NCI-H1930 (cell line): ENCODE results near the gene TXNDC11.

Experiments
- DNase-seq, 2 experiments: peaks; one replicate each; lab custom pipeline; 2025; lab: John Stamatoyannopoulos, UW

TXNDC11 gene

DNA sequence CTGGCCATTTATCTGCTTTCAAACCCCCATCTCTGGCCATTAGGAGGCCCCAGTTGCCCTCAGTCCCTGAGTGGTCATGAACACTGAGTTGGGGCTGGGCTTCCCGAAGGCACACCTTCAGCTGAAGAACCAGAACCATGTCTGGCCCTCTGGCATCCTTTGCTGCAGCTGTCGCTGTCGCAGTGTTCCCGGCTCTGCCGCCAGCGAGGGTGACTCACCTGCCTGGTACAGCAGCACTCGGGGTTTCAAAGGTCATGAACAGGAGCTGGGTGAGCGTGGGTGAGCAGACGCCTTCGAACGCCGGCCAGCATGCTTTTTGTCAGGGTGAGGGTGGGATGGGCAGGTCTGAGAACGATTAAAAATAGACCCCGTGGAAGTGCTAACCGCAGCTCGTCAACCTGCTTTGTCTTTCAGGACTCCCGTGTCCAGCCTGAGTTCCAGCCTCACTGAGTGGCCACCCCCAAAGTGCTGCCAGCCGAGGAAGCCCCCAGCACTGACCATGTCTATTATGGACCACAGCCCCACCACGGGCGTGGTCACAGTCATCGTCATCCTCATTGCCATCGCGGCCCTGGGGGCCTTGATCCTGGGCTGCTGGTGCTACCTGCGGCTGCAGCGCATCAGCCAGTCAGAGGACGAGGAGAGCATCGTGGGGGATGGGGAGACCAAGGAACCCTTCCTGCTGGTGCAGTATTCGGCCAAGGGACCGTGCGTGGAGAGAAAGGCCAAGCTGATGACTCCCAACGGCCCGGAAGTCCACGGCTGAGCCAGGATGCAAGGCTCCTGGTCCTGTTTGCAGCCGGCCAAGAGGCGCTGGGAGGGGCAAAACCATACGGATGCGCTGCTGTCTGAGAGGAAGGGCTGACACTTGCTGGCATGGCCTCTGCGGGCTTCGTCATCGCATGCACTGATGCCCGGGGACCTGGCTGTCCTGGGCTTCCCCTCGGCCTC, 66.8 kb downstream of the TXNDC11 start:
- DNase-seq, result no peak

DNA sequence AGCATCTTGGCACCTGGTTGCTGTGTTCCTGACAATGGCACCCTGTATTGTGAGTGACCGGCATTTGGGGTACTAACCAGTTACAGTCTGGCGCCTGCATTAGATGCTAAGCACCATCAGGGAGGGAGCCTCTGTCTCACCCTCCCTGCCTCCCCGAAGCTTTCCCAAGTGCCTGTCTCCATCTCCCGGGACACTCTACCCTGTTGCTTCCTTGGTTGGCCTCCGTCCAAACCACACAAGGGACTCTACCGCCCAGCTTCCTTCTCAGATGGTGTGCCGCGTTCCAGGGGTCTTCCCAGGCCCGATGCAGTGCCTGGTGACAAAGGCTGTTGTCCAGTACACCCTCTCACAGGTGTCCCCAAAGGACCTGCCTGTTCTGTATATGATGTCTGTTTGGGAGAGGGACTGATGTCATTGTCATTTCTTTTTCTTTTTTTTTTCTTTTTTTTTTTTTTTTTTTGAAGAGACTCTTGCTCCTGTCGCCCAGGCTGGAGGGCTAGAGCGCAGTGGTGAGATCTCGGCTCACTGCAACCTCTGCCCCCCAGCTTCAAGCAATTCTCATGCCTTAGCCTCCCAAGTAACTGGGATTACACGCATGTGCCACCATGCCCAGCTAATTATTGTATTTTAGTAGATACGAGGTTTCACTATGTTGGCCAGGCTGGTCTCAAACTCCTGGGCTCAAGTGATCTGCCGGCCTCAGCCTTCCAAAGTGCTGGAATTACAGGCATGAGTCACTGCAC, 67.7 kb downstream of the TXNDC11 start:
- DNase-seq, result no peak

DNA sequence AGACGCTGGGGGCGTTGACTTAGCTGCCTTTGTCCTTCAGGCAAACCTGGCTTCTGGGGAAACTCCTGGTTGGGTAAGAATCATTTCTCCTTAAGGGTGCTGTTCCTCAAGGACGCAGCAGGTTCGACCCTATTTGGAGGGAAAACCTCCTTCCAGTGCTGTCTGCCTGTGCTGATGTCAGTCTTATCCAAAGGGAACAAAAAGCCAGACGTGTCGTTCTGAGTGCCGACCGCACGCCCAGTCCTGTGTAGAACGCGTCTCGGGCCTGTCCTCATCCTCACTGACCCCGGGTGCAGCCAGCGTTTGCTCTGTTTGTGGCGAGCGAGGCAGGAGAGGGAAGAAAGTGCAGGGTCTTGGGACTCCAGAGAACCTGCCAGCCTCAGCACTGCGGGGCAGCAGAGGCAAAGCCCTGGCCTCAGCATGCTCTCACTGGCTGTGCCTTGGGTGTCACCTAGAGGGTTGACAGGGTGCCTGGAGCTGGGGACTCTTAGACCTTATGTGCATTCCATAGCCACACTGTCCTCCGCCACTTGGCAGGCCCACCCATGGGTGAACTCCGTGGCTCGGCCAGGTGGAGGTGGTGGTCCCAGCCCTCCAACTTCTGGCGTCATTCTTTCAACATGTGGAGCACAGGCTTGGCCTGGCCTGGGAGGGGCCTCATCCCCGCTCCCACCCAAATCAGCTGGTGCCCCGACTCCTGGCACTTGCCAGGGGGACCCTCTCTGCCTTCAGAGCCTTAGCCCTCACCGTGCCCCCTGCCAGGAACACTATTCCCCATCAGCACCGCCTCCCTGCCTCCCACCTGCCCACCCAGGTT, 68.4 kb downstream of the TXNDC11 start:
- DNase-seq, result no peak

DNA sequence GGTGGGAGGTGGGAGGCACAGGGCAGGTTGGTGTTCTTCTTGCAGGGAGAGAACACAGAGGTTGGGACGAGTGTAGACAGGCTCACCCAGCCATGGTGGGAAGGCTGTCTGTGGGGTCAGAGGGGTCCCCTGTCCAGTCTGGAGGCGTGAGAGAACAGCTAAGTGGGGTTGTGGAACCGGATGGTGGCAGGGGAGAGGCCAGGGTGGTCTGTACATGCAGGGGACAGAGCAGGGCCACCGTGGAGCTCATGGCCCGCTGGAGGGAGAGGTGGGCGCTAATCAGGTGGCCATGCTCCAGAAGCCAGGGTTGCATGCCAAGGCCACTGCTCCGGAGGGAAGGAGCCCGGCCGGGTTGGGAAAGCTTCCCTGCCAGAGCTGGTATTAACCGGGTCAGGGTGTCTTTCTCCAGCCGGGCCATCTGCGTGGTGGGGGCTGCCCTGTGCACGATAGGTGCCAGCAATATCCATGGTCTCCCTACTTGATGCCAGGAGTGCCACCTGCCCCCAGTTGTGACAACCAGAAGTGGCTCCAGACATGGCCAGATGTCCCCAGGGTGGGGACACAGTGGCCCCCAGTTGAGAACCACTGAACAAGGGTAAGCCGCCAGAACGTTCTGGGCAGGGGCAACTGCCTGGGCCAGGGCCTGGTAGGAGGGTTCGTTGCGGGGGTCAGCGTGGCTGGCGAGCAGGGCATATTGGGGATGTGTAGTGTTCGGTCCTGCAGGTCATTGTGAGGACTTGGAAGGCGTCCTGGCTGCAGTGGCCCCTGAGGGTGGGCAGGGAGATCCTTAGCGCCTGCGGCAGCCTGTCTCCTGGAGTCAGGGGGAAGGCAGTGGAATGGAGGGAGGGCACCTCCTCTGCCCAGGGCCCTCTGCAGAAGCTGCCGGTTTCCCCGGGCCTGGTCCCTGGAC, 69.3 kb downstream of the TXNDC11 start:
- DNase-seq, result no peak

DNA sequence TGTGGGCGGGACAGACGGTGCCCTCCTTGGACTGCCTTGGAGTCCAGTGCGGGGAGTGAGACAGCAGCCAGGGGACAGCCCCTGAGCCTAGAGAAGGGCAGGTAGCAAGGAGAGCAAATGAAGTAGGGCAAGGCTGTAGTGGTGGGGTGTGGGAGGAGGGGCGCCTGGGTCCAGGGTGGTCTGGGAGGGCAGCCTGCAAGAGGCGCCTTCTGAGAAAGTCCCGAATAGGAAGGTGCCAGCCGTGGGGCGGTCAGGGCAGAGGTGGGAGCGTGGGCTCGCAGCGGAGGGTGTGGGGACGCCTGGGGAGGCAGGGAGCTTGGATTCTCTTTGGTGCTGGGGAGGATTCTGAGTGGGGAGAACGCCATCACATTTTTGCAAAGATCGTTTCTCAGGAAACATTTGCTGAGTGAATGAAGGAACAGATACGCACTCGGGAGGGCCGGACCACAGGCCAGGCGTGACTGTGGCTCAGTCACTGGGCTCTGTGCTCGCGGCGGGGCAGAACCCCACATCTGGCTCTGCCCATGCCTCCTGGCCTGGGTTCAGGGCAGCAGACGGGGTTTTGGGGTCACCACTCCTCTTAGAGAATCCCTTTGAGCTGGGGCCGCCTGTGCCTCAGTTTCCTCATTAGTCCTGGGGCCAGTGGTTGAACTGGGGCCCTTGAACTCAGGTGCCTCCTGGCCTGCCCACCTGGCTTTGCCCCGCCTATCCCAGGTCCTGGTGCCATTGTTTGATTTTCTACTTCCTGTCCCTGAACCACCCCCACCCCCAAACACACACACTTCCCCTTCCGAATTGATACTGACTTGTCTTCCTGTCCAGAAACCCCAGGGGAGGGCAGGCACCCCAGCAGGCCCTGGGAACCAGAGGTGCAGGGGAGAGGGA, 70.2 kb downstream of the TXNDC11 start:
- DNase-seq, result no peak

DNA sequence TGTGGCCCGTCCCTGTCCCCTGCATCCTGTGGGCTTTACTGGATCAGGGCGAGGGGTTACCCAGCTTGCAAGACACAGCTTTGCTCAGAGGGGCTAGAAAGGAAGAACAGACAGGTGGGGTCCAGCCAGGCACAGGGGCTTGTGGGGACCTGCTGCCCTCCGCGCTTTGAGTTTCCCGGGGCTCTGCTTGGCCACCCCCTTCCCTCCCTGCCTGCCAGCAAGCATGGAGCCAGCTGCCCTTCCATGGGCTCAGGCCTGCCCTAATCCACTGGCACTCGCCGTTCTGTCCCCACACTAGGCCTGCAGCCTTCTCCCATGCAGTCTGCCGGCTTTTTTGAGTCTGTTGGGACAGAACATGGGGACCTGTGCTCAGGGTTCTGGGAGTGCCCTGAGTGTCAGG, 71.0 kb downstream of the TXNDC11 start:
- no peak for DNase-seq

DNA sequence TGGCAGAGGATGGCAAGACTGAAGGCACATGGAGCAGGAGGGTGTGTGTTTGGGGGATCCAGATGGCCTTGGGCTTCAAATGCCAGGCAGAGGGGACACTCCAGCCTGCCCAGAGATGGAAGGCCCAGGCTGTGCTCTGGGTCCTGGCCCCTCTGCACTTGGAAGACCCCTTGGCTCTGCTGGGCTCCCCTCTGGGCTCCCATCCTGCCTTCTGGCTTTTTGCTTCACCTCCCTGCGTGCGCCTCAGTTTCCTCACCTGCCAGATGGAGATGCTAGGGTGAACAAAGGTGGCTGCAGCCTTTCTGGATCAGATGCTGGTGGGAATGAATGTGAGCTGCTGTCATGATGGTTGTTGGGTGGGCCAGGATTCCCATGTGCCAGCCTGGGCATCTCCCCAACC, 71.4 kb downstream of the TXNDC11 start:
- no peak for DNase-seq

DNA sequence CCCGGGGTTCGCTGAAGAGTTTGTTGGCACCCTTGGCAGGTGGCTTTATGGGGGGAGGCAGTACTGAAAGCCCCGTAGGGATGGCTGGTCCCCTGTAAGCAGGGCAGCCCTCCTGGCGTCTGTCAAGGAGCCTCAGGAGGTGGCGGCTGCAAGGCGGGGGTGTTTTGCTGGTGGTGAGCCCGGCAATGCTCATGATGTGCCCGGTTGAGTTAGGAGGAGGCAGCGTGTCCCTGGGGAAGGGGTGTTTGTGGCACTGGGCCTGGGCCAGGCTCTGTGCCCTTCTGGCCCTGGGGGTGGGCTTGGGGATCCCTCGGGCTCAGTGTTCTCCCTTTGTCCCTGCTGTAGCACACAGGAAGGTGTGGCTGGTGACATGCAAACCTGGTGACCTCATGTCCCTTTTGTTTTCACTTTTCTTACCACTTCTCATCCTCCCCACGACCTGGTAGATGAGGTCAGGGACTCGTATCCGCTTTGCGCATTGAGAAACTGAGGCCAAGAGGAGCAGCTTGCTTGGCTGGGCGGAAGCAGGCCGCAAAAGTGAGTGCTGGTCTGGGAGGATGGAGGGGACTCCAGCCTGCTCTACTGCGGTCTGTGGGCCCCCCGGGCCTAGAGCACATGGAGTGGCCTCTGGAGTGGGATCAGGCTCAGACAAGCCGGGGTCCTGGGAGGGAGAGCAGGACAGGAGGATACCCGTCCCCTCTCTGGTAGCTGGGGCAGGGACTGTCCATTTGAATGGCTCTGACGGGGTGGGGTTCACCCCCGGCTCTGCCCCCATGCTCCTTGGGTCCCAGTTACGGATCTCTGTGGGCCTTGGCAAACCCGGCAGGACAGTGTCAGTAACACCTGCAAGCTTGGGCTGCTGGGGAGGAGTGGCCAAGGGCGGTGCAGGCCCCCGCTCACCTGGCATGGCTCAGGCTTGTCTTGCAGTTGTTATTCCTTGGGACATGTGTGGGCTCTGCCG, 72.2 kb downstream of the TXNDC11 start:
- no peak for DNase-seq

DNA sequence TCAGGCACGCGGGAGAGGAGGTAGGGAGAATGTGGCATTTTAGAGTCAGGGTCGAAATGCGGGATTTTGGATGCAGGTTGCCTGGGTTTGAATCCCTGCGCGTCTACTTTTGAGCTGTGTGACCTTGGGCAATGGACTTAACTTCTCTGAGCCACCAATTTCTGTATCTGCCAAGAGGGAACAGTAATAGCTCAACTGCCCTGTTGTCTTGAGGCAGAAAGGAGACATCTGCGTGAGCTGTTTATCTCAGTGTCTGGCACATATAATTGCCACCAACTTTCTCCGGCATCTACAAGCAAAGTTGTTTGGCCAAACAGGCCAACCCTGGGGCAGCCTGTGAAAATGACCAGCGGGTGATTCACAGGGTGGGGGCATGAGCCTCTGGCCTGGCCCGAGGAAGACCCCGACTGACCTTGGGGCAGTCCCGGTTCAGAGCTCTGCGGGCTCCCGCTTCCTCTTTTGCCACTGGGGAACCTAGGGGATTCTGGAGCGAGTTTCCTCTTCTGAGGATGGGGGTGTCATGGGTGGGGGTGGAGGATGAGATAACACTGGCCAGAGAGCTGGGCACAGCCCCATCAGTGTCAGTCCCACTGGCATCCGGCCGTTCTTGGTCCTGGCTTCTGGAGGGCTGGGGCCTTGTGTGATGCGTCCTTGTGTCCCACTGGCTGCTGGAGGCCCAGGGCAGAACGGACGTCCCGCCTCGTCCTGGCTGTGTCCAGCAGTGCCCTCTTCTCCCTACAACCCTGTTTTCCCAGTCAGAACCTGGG, 73.1 kb downstream of the TXNDC11 start:
- no peak for DNase-seq

DNA sequence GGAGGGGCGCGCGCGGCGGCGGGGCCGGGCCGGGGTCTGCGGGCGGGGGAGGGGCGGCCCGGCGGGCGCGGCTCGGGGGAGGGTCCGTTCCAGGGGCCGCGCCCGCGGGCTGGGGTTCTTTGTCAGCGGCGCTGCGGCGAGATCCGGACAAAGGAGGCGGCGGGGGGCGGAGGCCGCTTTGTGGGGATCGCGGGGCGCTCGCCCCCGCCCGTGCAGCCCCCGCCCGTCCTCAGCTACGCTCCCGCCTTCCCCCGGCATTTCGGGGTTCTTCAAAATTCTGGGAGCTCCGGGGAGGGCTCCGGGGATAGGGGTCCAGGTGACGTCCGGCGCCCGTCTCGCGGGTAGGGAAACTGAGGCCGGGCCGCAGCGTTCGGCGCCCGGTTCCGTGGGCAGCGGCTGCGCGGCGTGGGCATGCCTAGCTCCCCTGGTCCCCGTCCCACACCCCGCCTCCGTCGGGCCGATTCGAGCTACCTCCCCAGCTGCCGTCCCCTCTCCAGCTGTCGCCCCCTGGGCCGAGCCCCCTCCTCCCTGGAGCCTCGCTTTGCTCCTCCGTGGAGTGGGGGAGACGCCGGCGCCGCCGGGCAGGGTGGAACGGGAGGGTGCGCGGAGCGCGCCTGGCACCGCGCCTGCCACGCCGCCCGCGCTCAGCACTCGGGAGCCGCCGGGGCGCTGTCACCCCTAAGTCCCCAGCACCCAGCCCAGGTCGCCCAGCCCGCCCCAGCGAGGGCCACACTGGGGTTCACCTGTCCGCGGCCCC, 73.9 kb downstream of the TXNDC11 start:
- no peak for DNase-seq

DNA sequence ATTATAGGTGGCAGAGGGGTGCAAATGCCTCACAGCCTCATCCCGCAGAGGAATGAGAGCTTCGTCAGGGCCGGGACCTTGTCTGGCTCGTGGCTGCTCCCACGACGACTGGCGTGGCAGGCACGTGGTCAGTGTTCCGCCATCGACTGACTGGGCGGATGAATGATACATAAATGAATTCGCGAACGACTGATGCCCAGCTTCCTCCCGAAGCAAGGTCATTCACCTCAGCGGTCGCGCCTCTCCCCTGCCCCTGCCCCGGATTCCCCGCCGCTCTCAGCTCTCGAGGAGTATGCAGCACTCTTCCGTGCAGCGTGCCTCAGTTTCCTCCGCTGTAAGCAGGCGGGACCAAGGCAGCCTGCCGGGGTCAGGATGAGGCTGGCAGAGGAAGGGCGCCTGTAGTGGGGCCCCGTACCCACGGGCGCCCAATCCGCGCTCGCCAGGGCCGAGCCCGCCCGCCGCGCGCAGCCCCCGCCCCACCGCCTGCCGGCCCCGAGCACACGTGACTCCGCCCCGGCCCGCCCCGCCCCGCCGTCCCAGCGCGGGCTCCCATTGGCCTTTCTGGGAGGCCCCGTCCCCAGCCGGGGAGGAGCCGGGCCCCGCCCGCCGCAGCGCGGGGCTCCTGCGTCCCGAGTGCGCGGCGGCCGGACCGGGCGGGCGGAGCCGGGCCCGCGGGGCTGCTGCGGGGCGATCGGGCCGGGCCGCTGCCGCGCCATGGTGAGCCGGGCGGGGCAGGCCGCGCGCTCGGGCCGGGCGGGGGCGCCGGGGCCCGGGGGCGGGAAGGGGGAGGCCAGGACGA, 74.6 kb downstream of the TXNDC11 start, which contains the start of gene SNN:
Gene SNN, plus strand, starts transcription at position 632 of the 799 bp plus-strand sequence. CDS start 7,605 bp downstream, outside the sequence.
- peak; percentile 84 to 94 for DNase-seq

DNA sequence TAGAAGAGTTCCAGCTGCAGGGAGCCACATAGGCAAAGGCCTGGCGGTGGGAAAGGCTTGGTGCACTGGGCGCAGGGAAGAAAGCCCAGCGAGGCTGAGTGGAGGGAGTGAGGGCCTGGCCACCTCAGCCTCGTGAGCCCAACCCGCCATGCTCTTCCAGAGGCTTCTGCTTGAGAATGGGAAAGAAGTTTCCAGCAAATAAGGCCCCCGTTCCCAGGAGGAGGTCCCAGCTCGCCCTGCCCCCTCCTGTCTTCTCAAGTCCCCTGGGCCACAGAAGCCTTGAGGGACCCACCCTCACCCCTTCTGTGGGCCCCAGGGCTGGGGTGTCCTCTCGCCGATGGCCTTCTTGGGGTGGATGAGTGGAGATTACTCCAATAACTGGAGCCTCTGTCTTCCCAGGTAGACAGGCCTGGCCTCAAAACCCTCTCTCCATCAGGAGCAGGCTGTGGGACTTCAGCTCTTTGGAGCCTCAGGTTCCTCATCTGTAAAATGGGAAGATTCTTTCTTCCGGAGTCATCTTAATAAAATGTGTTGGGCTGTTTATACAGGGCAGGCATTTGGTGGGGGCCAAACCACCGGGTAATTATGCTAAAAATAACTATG, 75.3 kb downstream of the TXNDC11 start:
- DNase-seq, result no peak

DNA sequence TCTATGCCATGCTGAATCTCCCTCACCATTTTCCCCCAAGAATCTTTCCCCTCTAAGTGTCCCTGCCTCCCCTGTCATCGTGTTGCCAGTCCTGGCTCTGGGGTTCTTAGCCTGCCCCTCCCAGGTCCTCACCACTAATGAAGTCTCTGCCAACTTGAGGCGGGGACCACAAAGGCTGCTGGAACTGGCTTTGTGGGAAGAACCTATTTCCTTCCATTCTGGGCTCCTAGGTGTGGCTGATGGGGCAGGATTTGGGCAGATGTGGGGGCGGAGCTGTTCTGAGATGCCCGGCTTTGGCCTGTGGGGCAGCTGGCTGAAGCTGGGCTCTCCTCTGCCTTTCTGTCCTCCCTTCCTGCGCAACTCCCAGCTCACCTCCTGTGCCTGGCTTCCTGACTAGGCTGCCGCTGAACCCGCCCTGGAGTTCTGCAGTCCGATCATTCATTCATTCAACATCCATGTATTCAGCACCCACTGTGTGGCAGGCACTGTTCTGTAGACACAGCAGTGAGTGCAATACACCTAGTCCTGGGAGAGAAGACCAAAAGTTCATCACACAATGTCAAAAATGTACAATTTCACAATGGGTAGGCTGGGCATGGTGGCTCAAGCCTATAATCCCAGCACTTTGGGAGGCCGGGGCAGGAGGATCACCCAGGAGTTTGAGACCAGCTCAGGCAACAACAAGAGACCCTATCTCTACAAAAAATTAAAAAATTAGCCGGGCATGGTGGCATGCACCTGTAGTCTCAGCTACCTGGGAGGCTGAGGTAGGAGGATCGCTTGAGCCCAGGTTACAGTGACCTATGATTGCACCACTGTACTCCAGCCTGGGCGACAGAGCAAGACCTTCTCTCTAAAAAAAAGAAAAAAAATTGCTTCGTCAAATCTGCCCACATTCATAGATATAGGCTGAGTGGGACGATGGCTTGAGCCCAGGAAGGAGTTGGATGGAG, 76.3 kb downstream of the TXNDC11 start:
- no peak for DNase-seq

DNA sequence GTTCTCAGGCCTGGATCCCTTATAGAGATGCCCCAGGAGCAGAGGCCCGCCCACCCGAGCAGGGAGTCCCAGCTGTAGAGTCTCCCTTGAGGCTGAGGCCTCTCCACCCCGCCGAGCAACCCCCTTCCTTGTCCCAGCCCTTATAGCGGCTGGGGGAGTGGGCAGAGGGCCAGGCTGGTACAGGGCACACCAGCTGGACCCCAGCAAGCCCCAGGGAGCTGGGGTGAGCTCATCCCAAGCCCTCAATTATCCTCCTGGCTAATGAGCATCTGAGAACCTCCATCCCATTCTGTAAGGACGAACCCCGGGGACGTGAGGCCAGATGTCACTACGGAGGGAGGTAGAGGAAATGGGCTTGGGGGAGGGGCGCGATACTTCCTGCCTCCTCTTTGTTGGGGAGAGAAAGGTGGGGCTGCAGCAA, 77.6 kb downstream of the TXNDC11 start:
- DNase-seq, result no peak

DNA sequence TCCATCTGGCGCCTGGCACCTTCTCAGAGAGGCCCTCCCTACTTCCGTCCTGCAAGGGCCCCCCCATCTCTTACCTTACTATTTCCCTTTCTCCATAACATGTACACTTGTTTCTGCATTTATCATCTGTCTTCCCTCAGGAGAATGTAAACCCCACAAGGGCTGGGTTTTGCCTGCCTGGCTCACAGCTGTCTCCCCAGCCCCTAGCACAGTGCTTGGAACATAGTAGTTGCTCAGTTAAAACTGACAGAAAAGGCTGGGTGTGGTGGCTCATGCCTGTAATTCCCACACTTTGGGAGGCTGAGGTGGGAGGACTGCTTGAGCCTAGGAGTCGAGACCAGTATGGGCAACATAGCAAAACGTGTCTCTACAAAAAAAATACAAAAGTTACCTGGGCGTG, 80.1 kb downstream of the TXNDC11 start:
- DNase-seq, result no peak
